ENCODE results near the gene TSHB. TPM values are rescaled to one million over a fixed set of nuclear protein-coding genes. Genes with fewer than 3 reads are reported as not detected.
A peak's percentile ranks its signal among the peaks of the same experiment; 100 is the strongest.

Gene TSHB
- total RNA-seq, 6 experiments from 2014 or later: not detected

DNA sequence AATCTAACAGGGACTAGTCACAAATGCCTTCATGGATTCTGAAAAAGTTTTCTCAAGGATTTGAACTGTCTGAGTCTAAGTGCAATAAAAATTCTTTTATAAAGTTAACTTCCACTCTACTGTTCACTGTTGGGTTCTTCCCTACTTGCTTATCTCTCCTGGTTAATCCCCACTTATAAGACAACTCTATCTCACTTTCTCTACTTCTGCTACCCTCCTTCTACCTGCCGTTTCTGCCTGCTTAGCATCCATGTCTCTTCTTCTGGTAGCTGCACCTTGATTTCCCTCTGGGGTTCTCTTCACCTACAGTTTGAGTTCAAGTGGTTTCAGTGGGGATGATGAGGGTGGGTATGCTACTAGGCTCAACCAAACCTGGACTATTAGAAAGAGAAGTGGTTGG lies 6.0 kb downstream of the TSHB start:
- H3K27me3 ChIP-seq: no peaks in the 10 kb centered on the region
- no peak for TF ChIP-seq POLR2A (IDR thresholded peaks at IDR 0.05)
- TF ChIP-seq, protein P1, sequence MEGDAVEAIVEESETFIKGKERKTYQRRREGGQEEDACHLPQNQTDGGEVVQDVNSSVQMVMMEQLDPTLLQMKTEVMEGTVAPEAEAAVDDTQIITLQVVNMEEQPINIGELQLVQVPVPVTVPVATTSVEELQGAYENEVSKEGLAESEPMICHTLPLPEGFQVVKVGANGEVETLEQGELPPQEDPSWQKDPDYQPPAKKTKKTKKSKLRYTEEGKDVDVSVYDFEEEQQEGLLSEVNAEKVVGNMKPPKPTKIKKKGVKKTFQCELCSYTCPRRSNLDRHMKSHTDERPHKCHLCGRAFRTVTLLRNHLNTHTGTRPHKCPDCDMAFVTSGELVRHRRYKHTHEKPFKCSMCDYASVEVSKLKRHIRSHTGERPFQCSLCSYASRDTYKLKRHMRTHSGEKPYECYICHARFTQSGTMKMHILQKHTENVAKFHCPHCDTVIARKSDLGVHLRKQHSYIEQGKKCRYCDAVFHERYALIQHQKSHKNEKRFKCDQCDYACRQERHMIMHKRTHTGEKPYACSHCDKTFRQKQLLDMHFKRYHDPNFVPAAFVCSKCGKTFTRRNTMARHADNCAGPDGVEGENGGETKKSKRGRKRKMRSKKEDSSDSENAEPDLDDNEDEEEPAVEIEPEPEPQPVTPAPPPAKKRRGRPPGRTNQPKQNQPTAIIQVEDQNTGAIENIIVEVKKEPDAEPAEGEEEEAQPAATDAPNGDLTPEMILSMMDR (IDR thresholded peaks at IDR 0.05): no peak
- no peak for ATAC-seq
- intact Hi-C loops (cut with DNase I): no loop called here
- H3K9me3 ChIP-seq: no peaks in the 10 kb centered on the region
- 44% methylated on average over 1 of the region's 1 CpG for WGBS (ENCODE audit: insufficient coverage, low coverage, low lambda C conversion rate, missing lambda C conversion rate)
- no peak for DNase-seq
- no peaks in the 10 kb centered on the region for H3K4me1 ChIP-seq
- H3K36me3 ChIP-seq: no peaks in the 10 kb centered on the region
- no peak overlapping the region for H3K27ac ChIP-seq
- no peak overlapping the region for H3K4me3 ChIP-seq

DNA sequence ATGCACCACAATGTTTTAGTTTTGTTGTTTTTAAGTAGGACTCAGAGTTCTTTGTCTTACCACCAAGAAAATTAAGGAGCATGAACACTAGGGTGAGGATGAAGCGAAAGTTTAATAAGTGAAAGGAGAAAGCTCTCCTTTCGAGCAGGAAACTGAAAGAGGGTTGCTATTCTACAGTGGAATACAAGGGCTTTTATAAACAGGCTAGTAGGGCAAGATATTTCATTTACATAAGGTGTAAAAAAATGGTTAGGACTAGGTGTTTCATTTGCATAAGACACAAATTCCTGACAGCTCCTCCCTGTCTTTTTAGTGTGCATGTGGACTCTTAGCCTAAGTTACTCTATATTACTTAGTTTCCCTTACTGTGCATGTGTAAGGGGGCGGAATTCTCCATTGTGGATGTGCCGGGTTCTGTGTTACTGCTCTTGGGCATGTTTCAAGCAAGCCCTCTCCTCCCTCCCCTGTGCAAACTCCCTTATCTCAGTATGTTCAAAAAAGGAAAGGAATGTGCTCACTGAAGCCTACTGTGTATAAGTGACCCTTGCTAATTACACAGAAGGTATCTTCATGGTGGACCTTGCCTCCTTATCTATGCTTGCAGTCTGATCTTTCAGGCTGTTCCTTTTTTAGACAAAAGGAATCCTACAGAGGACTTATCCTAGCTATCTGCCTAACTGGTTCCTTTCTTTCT lies 7.3 kb downstream of the TSHB start:
- H3K27ac ChIP-seq: no peak overlapping the region
- no peaks in the 10 kb centered on the region for H3K4me1 ChIP-seq
- ATAC-seq (peak in 1 of 4 donors; percentile 11), DNase-seq (no peak)
- no peak overlapping the region for H3K4me3 ChIP-seq
- intact Hi-C loops (cut with DNase I): no loop called here
- WGBS (ENCODE audit: insufficient coverage, low coverage, low lambda C conversion rate, missing lambda C conversion rate): 50% methylated on average over 4 of the region's 4 CpGs
- H3K9me3 ChIP-seq: no peaks in the 10 kb centered on the region
- TF ChIP-seq, protein P1 (IDR thresholded peaks at IDR 0.05): no peak
- TF ChIP-seq POLR2A (IDR thresholded peaks at IDR 0.05): no peak
- no peaks in the 10 kb centered on the region for H3K36me3 ChIP-seq
- no peaks in the 10 kb centered on the region for H3K27me3 ChIP-seq

DNA sequence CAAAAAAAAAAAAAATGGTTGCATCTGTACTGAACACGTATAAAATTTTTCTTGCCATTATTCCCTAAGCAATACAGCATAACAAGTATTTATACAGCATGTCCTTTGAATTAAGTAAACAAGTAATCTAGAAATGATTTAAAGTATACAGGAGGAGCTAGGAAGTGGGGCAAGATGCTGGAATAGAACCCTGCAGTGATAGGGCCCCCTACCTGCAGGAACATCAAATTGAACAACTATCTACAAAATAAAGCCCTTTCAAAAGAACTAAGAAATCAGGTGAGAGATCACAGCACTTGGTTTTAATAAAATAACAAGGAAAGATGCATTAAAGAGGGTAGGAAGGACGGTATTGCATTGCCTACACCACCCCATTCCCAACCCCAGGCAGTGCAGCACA lies 10.9 kb downstream of the TSHB start:
- H3K4me1 ChIP-seq: no peaks in the 10 kb centered on the region
- ATAC-seq (no peak), DNase-seq (no peak)
- WGBS (ENCODE audit: insufficient coverage, low coverage, low lambda C conversion rate, missing lambda C conversion rate): 55% methylated on average over 2 of the region's 2 CpGs
- H3K4me3 ChIP-seq: no peak overlapping the region
- H3K9me3 ChIP-seq: no peaks in the 10 kb centered on the region
- H3K36me3 ChIP-seq: no peaks in the 10 kb centered on the region
- H3K27ac ChIP-seq: no peak overlapping the region
- no peaks in the 10 kb centered on the region for H3K27me3 ChIP-seq
- TF ChIP-seq, protein P1 (IDR thresholded peaks at IDR 0.05): no peak
- TF ChIP-seq POLR2A (IDR thresholded peaks at IDR 0.05): no peak
- intact Hi-C loops (cut with DNase I): no loop called here

DNA sequence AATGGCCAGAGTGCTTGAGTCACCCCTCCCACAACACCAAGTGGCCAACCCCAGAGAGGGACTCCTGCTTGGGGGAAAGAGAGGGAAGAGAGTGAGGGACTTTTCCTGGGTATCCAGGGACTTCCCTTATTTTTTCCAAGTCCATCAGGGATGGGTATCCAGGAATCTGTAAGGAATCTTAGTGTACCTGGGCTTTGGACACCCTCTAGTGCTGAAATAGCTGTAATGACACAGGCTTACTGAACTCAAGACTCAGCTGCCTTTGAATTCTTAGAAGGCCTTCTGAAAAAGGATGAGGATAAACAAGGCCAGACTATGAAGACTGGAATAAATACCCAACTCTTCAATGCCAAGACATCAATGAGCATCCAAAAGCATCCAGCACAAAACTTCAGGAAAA lies 12.0 kb downstream of the TSHB start:
- no peaks in the 10 kb centered on the region for H3K4me1 ChIP-seq
- no peaks in the 10 kb centered on the region for H3K27me3 ChIP-seq
- intact Hi-C loops (cut with DNase I): no loop called here
- no peak overlapping the region for H3K4me3 ChIP-seq
- TF ChIP-seq POLR2A (IDR thresholded peaks at IDR 0.05): no peak
- TF ChIP-seq, protein P1 (IDR thresholded peaks at IDR 0.05): peak in 1 of 4 donors; percentile 7
- no peak overlapping the region for H3K27ac ChIP-seq
- peak in 1 of 4 donors; percentile 11 for ATAC-seq
- no peak for DNase-seq
- H3K9me3 ChIP-seq: no peaks in the 10 kb centered on the region
- H3K36me3 ChIP-seq: no peaks in the 10 kb centered on the region

DNA sequence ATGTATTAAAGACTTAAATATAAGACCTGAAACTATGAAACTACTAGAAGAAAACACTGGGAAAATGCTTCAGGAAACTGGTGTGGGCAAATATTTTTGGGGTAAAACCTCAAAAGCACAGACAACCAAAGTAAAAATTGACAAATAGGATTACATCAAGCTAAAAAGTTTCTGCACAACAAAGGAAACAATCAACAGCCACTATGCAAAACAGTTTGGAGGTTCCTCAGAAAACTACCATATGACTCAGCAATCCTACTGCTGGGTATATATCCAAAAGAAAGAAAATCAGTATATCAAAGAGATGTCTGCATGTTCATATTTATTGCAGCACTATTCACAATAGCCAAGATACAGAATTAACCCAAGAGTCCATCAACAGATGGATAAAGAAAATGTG lies 17.1 kb downstream of the TSHB start:
- no peaks in the 10 kb centered on the region for H3K36me3 ChIP-seq
- DNase-seq: no peak
- ATAC-seq: no peak
- no peaks in the 10 kb centered on the region for H3K27me3 ChIP-seq
- no peaks in the 10 kb centered on the region for H3K9me3 ChIP-seq
- intact Hi-C loops (cut with DNase I): no loop called here
- H3K4me3 ChIP-seq: no peak overlapping the region
- no peak overlapping the region for H3K27ac ChIP-seq
- no peaks in the 10 kb centered on the region for H3K4me1 ChIP-seq
- no peak for TF ChIP-seq POLR2A (IDR thresholded peaks at IDR 0.05)

Measured in right lobe of liver (tissue), 6 donors.